HG03103 (cell line): ENCODE data around the gene TENM3.

Experiments used
- ATAC-seq: cut with Tn5 transposase; IDR thresholded peaks from one replicate; pipeline ENCODE4 v1.9.1; 2021; ENCODE audit warnings: low read depth; ENCODE audit not compliant: unreplicated experiment

The TENM3 gene

DNA sequence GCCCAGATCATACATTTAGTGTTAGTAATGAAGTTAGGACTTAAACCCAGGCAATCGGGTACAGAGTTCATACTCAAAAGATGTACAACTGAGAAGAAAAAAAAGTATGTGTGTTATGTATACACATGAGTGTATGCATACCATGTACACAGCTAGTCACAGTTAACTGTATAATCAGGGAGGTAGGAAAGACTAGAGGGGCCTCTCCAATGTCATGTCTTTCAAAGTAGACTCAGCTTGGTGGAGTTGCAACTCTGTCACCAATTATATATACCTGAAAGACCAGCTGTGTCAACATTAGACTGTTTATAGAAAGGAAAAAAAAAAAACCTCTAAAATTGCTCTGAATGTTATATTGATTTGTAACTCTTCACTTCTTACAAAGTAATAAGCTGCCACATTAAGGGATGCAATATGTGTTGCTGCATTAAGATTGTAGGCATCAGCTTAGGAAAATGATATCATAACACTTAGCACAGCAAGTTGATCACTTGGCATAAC, 506.5 kb downstream of the TENM3 start:
- no peak for ATAC-seq

DNA sequence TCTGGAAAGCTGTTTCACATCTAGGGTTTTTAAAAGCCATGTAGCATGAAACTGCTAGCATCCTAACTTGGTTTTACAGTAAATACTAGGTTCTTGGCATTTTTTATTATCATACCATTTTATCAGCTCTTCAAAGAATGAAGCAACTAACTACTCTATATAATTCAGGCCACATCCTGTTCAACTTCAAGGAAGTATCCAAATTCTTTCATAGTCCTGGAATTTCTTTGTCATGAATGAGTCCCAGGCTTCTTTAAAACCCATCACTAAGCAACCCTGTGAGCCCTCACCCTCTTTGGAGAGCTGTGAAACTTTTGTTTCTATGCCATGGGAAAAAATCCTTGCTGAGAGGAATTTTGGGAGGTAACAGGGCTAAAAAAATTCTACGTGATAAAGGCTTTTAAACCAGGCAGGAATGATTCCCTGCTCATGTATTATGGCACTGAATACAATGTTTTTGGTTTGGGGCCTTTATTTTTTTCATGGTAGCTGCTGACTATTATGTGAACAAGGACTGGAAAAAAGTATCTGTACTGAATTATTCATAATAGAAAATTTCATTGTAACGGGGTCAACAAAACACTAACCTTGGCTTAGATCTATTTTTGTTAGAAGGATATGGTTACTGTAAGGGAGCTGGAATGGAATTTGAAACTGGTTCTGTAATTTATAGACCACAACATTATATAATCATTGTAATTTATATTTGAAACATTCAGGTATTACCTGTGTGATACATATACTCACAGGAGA, 509.1 kb downstream of the TENM3 start:
- ATAC-seq = no peak

DNA sequence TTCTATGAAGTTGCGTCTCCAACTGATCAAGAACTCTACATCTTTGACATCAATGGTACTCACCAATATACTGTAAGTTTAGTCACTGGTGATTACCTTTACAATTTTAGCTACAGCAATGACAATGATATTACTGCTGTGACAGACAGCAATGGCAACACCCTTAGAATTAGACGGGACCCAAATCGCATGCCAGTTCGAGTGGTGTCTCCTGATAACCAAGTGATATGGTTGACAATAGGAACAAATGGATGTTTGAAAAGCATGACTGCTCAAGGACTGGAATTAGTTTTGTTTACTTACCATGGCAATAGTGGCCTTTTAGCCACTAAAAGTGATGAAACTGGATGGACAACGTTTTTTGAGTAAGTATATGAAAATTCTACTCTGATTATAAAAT, 511.7 kb downstream of the TENM3 start:
- no peak for ATAC-seq

DNA sequence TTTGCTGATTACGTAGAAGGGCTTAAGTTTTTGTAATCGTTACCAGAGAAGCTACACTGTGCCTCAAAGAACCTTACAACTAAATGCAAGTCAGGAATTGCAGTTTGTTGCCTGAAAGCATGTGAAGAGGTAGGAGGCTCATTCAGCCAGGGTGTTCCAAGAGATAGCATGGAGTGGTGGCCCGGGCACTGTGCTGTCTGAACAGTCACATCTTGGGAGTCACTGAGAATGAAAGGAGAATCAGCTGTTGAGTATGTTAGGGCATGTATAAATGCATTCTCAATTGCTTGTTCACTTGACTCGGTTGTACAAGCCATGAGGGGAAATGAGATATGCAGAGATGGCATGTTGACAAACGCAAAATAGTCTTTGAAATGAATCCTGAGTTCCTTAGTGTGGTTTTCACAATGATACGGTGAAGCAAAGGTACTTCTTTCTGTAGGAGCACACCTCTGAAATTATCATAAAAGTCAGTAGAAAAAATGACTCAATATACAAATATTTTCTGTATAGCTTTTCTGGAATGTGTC, 513.0 kb downstream of the TENM3 start:
- ATAC-seq = no peak

DNA sequence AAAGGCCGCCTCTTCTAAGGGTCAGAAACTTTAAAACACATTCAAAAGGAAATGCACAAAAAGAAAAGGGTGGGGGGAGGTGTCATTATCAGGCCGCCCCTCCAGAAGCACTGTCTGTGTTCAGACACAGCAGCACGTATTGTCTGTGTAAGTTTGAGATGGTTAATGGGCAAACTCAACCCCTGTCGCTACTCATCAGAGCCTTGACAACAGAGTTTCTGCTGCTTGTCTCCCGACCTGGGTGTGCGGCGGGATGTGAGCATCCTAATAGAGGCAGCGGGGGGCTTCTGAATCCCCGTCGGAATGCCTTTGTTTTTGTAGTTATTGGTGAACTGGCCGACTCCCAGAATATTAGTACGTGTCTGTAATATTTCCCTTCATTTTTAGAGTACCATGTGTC, 515.1 kb downstream of the TENM3 start:
- no peak for ATAC-seq

DNA sequence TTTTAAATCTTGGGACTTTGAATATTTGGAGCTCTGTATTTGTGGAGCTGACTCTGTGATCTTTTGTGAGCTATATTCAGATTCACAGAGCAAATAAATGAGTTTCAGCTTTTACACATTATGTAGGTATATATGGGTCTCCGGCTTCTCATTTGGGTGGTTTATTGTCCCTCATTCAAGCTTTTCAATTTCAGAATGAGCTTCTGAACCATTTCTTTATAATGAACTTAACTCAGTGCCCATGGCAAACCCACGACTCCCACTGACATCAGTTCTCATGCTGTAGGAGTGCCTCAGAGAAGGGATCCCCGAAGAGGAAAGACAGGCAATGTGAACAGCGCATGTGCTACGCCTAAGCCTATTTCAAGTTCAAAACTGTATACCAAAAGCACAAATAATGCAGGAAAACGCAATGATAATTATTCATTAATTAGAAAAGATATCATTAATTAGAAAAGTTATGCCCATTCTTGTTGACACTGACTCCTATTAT, 517.4 kb downstream of the TENM3 start:
- no peak for ATAC-seq

DNA sequence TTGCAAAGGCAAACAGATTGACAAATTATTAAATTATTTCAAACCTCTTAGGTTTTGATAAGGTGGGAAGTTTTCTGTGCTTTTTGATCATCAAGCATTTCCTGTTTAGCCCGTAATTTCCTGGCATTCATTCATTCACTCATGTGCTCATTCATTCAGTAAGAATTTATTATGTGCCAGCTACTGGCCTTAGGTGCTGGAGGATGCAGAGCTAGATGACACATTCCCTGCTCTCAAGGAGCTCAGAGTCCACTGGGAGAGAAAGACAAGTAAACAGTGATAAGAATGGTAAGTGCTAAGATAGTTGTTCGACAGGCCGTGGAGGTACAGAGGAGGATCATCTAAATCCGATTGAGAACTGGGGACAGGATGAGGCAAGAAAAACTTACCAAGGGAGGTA, 520.9 kb downstream of the TENM3 start:
- no peak for ATAC-seq

DNA sequence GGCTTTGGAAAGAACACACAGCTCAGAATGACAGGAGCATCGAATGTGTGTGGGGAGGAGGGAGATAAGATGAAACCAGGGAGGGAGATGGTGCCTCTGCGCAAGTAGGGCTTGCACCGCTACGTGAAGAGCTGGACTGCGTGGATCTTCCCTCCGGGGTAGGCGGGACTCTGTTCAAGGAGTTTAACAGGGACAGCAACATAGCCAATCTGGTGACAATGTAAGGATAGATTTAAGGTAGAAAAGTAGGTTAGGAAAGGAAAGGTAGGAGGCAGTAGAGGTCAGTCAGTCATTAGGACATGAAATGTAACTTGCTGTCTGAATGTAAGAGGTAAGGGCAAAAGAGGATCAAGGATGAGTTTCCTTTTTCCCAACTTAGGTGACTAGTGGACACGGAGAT, 521.4 kb downstream of the TENM3 start:
- ATAC-seq = no peak

DNA sequence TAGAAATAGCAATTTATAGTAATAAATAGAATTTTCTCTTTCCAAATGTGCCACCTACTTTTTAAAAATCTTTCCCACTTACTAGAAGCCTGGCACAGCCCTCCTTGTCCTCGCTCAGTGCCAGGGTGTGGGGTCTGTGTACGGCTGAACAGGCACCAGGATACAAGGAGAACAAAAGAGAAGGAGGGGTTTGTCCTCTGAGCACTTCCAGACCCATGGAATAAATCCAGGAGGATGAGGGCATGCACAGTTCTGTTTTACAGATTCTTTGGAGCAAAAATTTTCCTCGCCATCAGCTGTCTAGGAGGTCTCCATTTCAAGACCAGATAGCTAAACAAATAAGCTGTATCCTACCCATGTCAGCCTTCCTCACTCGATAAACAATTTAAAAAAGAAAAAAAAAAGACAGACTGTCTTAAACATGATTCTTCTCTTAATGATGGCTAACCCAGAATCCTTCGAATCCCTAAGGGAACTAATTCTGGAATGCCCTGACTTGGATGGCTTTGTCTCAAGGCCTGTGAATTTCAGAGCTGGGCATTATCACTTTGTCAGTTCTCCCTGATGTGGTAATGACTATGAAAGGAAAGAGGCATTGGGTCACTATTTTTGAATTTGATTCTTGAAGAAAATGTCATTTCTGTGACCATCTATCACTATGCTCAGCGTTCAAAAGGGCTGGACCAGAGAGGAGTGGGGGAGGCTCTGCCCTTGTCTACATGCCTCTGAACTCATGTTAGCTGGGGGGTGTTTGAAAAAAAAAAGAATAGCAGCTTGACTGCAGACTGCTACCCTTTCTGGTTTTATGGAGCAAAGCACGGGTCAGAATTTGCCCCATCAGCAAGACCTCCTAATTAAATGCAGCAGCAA, 523.0 kb downstream of the TENM3 start:
- ATAC-seq = no peak

DNA sequence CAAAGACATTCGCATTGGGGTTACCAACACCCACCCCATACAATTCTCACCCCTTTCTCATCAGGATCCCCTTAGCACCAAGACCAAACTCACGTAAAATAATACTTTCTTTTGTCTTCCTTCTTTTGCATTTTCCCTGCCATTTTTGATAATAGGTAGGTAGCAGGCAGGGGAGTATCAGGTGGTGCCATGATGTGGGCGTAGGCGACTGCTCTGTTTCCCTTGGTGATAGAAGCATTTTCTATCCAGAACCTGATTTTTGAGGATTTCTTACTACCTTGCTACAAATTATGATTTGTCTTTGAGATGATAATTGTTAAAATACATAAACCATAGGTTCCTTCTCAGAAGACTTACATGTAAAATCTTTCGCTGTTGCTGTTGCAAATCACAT, 523.7 kb downstream of the TENM3 start:
- ATAC-seq = no peak

DNA sequence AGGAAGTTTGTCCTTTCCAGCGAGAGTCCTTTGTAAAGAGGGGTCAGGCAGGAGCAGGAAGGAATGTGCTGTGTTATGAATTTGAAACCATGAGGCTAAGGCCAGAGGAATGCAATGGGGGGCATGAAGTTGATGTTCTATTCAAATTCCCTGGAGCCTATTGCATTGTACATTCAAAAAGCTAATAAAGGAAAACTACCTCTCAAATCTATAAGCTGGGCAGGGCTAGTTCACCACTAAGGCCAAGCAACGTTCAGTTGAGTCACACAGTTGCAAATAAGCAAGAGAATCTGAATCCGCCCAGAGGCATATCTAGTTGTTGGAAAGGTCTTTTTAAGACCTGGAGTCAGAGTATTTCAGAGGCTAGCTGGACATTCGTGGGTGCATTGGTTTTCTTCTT, 525.6 kb downstream of the TENM3 start:
- no peak for ATAC-seq

DNA sequence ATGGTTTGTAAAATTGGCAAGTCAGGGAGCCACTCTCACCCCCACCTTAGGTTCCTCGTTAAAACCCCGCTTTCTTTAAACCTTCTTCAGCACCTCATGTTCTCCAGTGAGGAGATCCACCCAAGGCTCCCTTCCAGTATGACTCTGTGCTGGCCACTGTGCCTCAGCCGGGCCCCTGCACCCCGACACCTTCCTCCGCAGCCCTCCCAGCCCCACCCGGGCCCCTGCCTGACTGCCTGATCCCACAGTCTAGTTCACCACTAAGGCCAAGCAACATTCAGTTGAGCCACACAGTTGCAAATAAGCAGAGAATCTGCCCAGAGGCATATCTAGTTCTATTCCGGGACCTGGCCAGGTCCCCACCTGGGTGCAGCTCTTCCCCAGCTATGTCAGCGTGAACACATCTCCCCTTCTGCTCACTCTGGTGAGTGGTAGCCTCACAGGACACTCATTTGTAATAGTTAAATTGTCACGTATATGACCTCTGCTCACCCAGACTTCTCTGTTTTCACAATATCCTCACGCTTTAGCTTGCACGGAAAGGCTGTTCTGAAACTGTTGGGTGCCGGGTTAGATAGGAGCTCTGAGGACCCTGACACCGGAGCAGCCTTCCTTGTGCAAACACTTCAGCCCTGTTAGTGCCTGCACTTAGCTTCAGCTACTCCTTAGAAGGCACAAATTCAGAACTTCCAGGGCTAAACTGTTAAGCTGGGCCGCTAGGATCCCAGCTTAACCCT, 527.2 kb downstream of the TENM3 start:
- ATAC-seq = no peak

DNA sequence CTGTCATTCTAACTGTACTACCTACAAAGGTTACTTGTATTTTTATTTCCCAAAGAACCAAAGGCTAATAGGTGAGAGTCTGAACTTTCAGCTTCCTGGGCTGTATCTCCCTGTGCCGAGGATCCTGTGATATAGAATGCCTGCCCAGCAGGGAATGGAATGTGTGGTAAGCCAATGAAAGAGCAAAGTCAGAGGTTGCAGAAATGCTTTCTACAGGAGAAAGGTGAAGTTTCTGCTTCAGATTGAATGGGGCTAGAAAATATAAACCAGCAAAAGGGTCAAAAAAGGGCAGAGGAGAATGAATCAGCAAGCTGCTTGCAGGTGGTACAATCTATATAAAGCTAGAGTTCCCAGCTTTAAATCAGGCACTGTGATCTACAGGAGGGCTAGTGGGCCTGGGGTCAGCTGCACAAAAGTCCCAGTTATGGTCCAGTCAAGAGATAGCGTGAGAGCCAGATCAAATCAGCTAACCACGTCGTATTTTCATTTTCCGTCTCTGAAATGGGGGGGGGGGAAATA, 527.9 kb downstream of the TENM3 start:
- ATAC-seq = no peak

DNA sequence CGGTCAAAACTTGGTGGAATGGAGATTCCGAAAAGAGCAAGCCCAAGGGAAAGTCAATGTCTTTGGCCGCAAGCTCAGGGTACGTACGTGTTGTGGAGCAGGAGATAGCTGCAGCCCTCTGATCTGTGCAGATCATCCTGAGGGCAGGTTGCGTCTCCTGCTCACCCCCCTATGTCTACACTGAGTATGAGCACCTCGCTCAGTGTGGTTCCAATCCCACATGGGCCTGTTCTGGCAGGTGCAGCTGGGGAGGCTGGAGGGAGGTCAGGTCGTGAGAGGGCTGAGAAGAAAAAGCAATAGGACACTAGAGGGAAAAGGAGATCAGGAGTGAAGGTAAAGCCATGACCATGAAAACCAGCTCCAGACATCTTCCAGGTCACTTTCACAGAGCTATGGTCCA, 531.9 kb downstream of the TENM3 start:
- ATAC-seq = no peak

DNA sequence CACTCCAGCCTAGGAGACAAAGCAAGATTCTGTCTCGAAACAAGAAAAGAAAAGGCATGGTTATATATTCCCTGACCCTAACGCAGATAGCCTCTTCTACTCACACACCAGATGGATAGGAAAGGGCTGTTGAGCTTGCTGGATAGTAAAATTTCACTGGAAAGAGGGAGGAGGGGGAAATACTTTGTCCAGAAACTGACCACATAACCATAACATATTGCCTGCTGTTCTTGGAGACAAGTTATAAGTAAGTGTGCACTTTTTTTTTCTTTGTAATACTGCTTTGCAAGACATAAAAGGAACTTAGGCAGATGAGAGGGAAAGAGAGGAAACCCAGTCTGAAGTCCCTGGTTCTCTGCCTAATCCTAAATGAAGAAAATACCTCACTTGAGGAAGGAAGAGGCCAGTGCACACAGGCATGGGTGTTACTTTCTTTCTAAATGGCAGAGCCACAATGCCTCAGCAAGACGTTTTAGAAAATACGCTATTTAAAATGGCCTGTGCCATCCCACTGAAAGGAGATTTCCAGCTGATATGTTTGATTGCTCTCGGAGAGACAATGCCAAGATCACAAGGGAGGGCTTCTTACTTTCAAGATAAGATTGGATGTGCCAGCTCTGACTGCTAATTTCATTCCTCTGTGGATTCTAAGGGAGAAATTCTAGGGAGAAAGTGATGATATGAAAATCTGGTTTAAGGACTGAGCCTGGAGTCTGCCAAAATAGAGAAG, 533.3 kb downstream of the TENM3 start:
- no peak for ATAC-seq

DNA sequence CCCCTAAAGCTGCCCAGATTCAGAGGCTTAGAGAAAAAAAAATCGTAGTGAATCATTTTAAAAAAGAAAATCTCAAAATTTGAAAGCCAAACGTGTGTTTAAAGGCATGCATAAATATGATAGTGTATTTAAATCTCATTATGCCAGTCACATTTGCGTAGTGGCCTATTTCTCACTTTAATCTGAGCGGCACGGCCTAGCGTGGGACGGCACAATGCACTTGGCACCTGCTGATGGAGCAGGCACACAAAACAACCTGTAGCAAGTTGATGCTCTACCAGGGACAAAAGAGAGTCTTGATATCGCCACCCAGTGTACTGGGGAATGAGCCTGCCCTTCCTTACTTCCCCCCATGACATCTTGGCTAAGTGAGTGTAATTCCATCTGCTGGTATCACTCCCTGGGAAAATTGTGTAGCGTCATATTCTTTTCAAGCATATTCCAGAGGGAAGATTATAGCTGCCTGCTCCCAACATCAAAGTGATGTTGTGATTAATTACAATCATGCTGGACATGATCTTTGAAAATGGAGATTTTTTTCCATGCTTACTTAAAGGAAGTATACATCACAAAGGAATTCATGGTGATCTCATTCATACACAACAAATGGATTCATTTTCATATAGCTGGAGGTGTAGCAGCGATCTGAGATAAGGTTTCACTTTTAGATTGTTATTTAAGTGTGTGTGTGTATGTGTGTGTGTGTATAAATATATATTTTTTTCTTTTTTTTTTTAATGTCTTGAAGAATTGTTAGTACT, 535.2 kb downstream of the TENM3 start:
- ATAC-seq = no peak

DNA sequence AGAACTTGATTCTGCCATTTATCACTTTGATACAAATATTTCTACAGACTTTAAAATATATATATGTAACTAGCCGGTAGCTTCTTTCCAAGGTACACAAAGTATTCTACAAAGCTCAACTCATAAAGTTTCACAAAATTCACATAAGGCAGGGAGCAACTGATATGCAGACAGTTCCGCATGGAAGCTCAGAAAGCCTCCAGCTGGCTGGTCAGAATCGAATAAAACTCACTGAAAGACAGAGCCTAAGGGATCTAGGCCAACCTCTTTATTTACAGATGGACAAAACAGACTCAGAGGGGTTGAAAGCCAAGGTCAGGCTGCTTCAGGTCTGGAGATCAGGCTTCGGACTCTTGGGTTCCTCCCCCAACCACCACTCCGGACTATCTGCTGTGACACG, 543.8 kb downstream of the TENM3 start:
- ATAC-seq = no peak

DNA sequence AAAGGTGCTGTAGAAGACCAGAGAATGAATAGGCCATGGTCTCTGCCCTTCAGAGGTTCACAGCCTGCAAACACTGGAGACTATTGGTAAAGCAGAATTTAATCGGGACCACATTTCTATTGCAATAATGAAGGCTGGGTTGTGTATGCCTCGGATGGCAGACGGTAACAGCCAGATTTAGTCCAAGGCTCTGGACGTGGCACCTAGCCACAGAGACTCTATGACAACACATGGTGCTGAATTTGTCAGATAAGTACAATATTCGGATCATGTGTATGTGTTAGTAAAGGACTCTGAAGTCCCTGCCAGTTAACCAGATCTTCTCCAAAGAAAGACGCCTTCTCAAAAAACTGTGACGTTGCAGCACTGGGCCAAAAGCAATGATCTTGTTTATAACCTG, 545.0 kb downstream of the TENM3 start:
- no peak for ATAC-seq

DNA sequence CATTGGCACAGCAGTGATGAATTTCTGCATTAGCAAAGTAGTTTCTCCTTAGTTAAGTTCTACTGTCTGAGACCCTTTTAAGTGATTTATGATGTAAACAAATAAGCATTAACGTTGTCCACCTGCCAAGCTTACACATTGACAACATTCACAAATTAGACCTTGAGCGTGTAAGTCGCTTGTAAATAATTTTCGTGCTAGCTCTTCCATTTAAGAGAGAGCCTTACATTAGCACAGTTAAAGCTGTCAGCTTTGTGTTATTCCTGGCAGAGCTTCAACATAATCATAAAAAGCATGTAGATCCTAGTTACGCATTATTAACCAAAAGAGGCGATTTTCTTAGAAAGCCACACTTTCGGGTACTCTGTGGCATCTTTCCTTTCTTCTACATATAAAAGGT, 546.3 kb downstream of the TENM3 start:
- no peak for ATAC-seq
